Tibial nerve (tissue), 4 donors: ENCODE measurements around the gene USP7. TPM values are rescaled to one million over a fixed set of nuclear protein-coding genes. Genes with fewer than 3 reads are reported as not detected.
"Not testable (repeated sequence)": the region's sequence is repeated elsewhere in the genome, so short reads cannot be mapped to it uniquely, and the experiment has no call there.

ENCODE experiments used
- DNase-seq, 2 donors: peaks; one replicate each; pipeline ENCODE4 v3.0.0-alpha.2; 2019; ENCODE audit warnings: low spot score in 2 of 2
- H3K27ac ChIP-seq, 4 donors: fragments of 200-600 bp; sonication (generic) in 3 of 4; one replicate each; pipeline ENCODE4 v1.5.1; 2017 to 2019; ENCODE audit warnings: mild to moderate bottlenecking in 1 of 4
- H3K27me3 ChIP-seq, 2 donors: fragments of 200-600 bp; sonication (generic) in 1 of 2; one replicate each; pipeline versions ENCODE4 v1.5.1 to v1.6.0; 2017 to 2019
- H3K36me3 ChIP-seq, 3 donors: fragments of 200-600 bp; sonication (generic); one replicate each; pipeline ENCODE4 v1.5.1; 2018 to 2019
- H3K4me1 ChIP-seq, 4 donors: fragments of 200-600 bp; sonication (generic) in 3 of 4; one replicate each; pipeline ENCODE4 v1.5.1; 2017 to 2019
- H3K4me3 ChIP-seq, 4 donors: fragments of 200-600 bp; sonication (generic) in 3 of 4; one replicate each; pipeline ENCODE4 v1.5.1; 2017 to 2019; ENCODE audit warnings: mild to moderate bottlenecking in 1 of 4, moderate library complexity in 1 of 4
- H3K9me3 ChIP-seq, 4 donors: fragments of 200-600 bp; sonication (generic) in 3 of 4; one replicate each; pipeline ENCODE4 v1.5.1; 2017 to 2019
- EP300 ChIP-seq, 2 donors: sonication (generic); formaldehyde crosslinking; IDR thresholded peaks; one replicate each; pipeline ENCODE4 v1.6.1; 2017; ENCODE audit warnings: antibody characterized with exemption in 2 of 2, mild to moderate bottlenecking in 1 of 2
- POLR2A ChIP-seq, 2 donors: fragments of 450-650 bp; IDR thresholded peaks; one replicate each; pipeline ENCODE4 v1.6.1; 2017; ENCODE audit warnings: antibody characterized with exemption in 2 of 2, mild to moderate bottlenecking in 2 of 2, moderate library complexity in 2 of 2
- WGBS, 2 donors: methylation state at CpG; one replicate each; pipeline ENCODE4 v1.1.5; 2018; 5-methylcytosine and 5-hydroxymethylcytosine counted together
- total RNA-seq, 4 donors: library from RNA; depleted of rRNA; stranded (reverse); fragments of >200 nt; gene quantifications; one replicate each; pipeline ENCODE4 v1.1.0, GENCODE V29; 2016
- TF ChIP-seq, protein P1 (sequence below), 5 experiments: fragments of 200-600 bp in 3 of 5; fragments of 450-650 bp in 2 of 5; sonication (generic) in 3 of 5; IDR thresholded peaks; one replicate each; pipeline ENCODE4 v1.5.1; 2016 to 2019; ENCODE audit warnings: antibody characterized with exemption in 5 of 5, mild to moderate bottlenecking in 3 of 5, moderate library complexity in 2 of 5

The USP7 gene
- total RNA-seq, 4 donors from 2014 or later = 83.4 to 114 (median 89.6) TPM

DNA sequence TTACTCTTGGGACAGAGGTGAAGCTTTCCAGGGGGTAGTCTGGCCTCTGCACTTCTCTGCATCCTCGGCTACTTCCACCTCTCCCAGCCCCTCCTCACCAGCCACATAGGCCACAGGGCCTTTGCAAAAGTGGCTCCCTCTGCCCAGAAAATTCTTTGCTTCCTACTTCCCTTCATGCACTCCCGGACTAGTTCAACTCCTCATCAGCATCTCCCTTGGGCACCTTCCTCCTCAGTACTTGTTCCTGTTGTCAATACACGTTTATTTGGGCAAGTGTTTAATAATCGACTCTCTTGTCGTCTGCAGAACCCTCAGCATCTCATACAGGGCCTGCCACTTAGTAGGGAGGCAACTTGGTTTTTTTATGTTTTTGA lies 23.1 kb upstream of the USP7 start:
- H3K27me3 ChIP-seq = peaks cover 0 to 7% of the 10 kb centered on the region in 2 donors
- no peak for DNase-seq
- H3K27ac ChIP-seq = no peak overlapping the region
- H3K4me1 ChIP-seq = no peaks in the 10 kb centered on the region
- TF ChIP-seq EP300 (IDR thresholded peaks at IDR 0.05) (no peak), POLR2A (IDR thresholded peaks at IDR 0.05) (no peak)
- TF ChIP-seq, protein P1, sequence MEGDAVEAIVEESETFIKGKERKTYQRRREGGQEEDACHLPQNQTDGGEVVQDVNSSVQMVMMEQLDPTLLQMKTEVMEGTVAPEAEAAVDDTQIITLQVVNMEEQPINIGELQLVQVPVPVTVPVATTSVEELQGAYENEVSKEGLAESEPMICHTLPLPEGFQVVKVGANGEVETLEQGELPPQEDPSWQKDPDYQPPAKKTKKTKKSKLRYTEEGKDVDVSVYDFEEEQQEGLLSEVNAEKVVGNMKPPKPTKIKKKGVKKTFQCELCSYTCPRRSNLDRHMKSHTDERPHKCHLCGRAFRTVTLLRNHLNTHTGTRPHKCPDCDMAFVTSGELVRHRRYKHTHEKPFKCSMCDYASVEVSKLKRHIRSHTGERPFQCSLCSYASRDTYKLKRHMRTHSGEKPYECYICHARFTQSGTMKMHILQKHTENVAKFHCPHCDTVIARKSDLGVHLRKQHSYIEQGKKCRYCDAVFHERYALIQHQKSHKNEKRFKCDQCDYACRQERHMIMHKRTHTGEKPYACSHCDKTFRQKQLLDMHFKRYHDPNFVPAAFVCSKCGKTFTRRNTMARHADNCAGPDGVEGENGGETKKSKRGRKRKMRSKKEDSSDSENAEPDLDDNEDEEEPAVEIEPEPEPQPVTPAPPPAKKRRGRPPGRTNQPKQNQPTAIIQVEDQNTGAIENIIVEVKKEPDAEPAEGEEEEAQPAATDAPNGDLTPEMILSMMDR (IDR thresholded peaks at IDR 0.05) = no peak
- 82 to 85% methylated on average over 5 of the region's 5 CpGs for WGBS, 2 donors
- no peak overlapping the region for H3K4me3 ChIP-seq
- H3K36me3 ChIP-seq = no peaks in the 10 kb centered on the region
- no peaks in the 10 kb centered on the region for H3K9me3 ChIP-seq

DNA sequence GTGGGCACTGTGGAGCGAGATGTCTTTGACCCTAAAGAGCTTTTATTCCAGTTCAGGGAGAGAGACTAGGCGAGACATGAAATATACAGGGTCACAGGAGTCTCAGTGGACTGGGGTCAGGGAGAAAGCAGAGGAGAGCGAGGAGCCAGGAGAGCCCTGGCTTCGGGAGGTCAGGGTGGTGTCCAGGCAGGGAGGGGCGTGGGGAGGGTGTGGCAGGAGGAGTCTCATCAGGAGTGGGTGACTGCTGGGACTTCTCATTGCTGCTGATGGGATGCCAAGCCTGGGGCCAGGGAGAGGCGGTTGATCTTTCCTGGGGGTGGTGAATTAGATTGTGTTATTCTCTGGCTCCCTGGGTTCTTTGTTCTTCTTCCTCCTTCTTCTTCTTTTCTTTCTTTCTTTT lies 22.4 kb upstream of the USP7 start:
- Histone ChIP-seq H3K4me1 (no peaks in the 10 kb centered on the region), H3K4me3 (no peak overlapping the region), H3K27ac (no peak overlapping the region), H3K36me3 (no peaks in the 10 kb centered on the region), H3K9me3 (no peaks in the 10 kb centered on the region), H3K27me3 (peaks cover 0 to 7% of the 10 kb centered on the region in 2 donors)
- DNase-seq = no peak
- TF ChIP-seq EP300 (IDR thresholded peaks at IDR 0.05) = no peak
- no peak for TF ChIP-seq POLR2A (IDR thresholded peaks at IDR 0.05)
- TF ChIP-seq, protein P1 (IDR thresholded peaks at IDR 0.05) = no peak
- 54 to 64% methylated on average over 6 of the region's 6 CpGs for WGBS, 2 donors

DNA sequence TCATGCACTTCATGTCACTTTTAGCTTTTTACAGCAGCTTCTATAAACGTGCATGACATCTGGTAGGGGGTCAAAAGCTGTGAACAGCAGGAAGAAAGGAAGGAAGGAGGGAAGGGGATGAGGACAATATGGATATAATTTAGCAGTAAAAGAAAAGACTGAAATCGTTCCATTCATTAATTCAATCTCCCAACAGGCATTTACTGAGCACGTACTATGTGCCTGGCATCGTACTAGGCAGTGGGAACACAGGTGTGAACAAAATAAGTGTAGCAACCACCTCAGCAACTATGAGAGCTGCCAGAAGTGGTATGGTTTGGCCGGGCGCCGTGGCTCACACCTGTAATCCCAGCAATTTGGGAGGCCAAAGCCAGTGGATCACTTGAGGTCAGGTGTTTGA lies 19.1 kb upstream of the USP7 start:
- Histone ChIP-seq H3K27me3 (no peaks in the 10 kb centered on the region), H3K27ac (no peak overlapping the region), H3K36me3 (no peaks in the 10 kb centered on the region), H3K9me3 (no peaks in the 10 kb centered on the region), H3K4me3 (no peak overlapping the region), H3K4me1 (no peaks in the 10 kb centered on the region)
- DNase-seq = no peak
- TF ChIP-seq EP300 (IDR thresholded peaks at IDR 0.05) (no peak), POLR2A (IDR thresholded peaks at IDR 0.05) (no peak)
- TF ChIP-seq, protein P1 (IDR thresholded peaks at IDR 0.05) = no peak
- 82 to 85% methylated on average over 7 of the region's 7 CpGs for WGBS, 2 donors

DNA sequence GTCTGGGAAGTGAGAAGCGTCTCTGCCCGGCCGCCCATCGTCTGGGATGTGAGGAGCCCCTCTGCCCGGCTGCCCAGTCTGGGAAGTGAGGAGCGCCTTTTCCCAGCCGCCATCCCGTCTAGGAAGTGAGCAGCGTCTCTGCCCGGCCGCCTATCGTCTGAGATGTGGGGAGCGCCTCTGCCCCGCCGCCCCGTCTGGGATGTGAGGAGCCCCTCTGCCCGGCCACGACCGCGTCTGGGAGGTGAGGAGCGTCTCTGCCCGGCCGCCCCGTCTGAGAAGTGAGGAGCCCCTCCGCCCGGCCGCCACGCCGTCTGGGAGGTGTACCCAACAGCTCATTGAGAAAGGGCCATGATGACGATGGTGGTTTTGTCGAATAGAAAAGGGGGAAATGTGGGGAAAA lies 18.2 kb upstream of the USP7 start:
- 93 to 97% methylated on average over 22 to 31 of the region's 31 CpGs for WGBS, 2 donors
- H3K4me1 ChIP-seq, H3K27me3 ChIP-seq, H3K9me3 ChIP-seq, H3K4me3 ChIP-seq, DNase-seq, H3K27ac ChIP-seq, H3K36me3 ChIP-seq: not testable (repeated sequence)

DNA sequence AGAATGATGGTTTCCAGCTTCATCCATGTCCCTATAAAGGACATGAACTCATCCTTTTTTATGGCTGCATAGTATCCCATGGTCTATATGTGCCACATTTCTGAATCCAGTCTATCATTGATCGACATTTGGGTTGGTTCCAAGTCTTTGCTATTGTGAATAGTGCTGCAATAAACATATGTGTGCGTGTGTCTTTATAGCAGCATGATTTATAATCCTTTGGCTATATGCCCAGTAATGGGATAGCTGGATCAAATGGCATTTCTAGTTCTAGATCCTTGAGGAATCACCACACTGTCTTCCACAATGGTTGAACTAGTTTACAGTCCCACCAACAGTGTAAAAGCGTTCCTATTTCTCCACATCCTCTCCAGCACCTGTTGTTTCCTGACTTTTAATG lies 12.5 kb upstream of the USP7 start:
- H3K27ac ChIP-seq, H3K27me3 ChIP-seq, H3K9me3 ChIP-seq, H3K36me3 ChIP-seq, H3K4me3 ChIP-seq, H3K4me1 ChIP-seq, DNase-seq: not testable (repeated sequence)
- 60 to 63% methylated on average over 3 of the region's 3 CpGs for WGBS, 2 donors

DNA sequence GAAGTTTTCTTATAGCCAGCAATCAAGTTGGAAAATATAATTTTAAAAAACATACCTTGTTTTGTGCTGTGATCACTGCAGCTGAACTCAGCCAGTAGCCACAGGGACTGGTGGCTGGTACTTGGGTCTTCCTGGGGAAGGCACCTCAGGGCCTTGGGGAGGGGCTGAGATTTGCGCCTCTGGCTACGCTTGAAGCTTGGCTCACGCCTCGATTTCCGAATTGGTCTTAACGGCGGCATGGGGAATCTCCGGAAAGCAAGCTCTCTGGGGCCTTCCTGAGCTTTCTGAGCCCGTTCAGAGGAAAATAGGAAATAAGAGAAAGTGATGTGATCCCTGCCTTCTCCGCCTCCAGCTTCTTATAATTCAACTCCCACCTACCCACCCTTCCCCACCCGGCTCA lies 11.3 kb upstream of the USP7 start:
- H3K27ac ChIP-seq = no peak overlapping the region
- H3K9me3 ChIP-seq = peaks cover 0 to 3% (median 0%) of the 10 kb centered on the region in 4 donors
- TF ChIP-seq EP300 (IDR thresholded peaks at IDR 0.05) (no peak), POLR2A (IDR thresholded peaks at IDR 0.05) (no peak)
- TF ChIP-seq, protein P1 (IDR thresholded peaks at IDR 0.05) = no peak
- DNase-seq = no peak
- H3K4me3 ChIP-seq = no peak overlapping the region
- no peaks in the 10 kb centered on the region for H3K36me3 ChIP-seq
- H3K27me3 ChIP-seq = no peaks in the 10 kb centered on the region
- H3K4me1 ChIP-seq = peaks cover 0 to 3% (median 0%) of the 10 kb centered on the region in 4 donors
- WGBS, 2 donors = 44 to 50% methylated on average over 11 of the region's 11 CpGs
